Endothelial cell of umbilical vein (primary cell): ENCODE data around the gene NAE1.

Source experiments
- CTCF ChIP-seq, 2 donors: IDR thresholded peaks; 1 replicate in 1 of 2; 2 replicates in 1 of 2; pipeline ENCODE4 v1.5.1; 2011; ENCODE audit warnings: low read length in 2 of 2, mild to moderate bottlenecking in 2 of 2, moderate library complexity in 2 of 2, control low read depth in 1 of 2, inconsistent platforms in 1 of 2, low read depth in 1 of 2; ENCODE audit not compliant: insufficient read depth in 1 of 2; ENCODE audit errors: extremely low read depth in 1 of 2
- EZH2 ChIP-seq: IDR thresholded peaks from 2 replicates; pipeline ENCODE4 v1.6.1; 2012; ENCODE audit warnings: borderline replicate concordance, low read depth, mild to moderate bottlenecking, moderate library complexity, low read length, inconsistent platforms; ENCODE audit not compliant: severe bottlenecking
- FOS ChIP-seq: IDR thresholded peaks from 2 replicates; pipeline ENCODE4 v1.6.1; 2011; ENCODE audit warnings: mild to moderate bottlenecking, low read length, moderate library complexity, borderline replicate concordance; ENCODE audit not compliant: insufficient read depth
- GATA2 ChIP-seq: IDR thresholded peaks from 2 replicates; pipeline ENCODE4 v1.7.0; 2011; ENCODE audit warnings: low read depth, mild to moderate bottlenecking, moderate library complexity, mixed read lengths, low read length; ENCODE audit not compliant: insufficient read length, insufficient read depth
- JUN ChIP-seq: IDR thresholded peaks from 2 replicates; pipeline ENCODE4 v1.6.1; 2011; ENCODE audit warnings: borderline replicate concordance, low read depth; ENCODE audit not compliant: insufficient read length, insufficient read depth
- MAX ChIP-seq: IDR thresholded peaks from 2 replicates; pipeline ENCODE4 v1.6.1; 2011; ENCODE audit not compliant: insufficient read depth, insufficient read length
- MYC ChIP-seq: IDR thresholded peaks from one replicate; pipeline ENCODE4 v1.6.1; 2011; ENCODE audit warnings: mild to moderate bottlenecking, low read depth, low read length
- POLR2A ChIP-seq: IDR thresholded peaks from 2 replicates; pipeline ENCODE4 v1.6.1; 2012; ENCODE audit warnings: low read depth, mild to moderate bottlenecking, control low read depth, low read length
- POLR2AphosphoS5 ChIP-seq: IDR thresholded peaks from 2 replicates; pipeline ENCODE4 v1.6.1; 2012; ENCODE audit warnings: low read depth, mild to moderate bottlenecking, control low read depth, low read length, moderate library complexity; ENCODE audit not compliant: insufficient read depth

GRCh38 chr16:66847533-66848067, 16.8 kb upstream of the NAE1 start:
- TF ChIP-seq CTCF (IDR thresholded peaks at IDR 0.05; ENCODE audit: extremely low read depth in 1 of 2, insufficient read depth in 1 of 2, low read depth in 1 of 2, low read length in 2 of 2) = no peak
- no peak for TF ChIP-seq POLR2A
- TF ChIP-seq MAX = no peak
- no peak for TF ChIP-seq EZH2
- no peak for TF ChIP-seq POLR2AphosphoS5
- no peak for TF ChIP-seq FOS
- no peak for TF ChIP-seq MYC
- TF ChIP-seq JUN = no peak
- no peak for TF ChIP-seq GATA2
